GM21717 (cell line): ENCODE measurements around the gene DHRS1.
"Not testable (repeated sequence)": the region's sequence is repeated elsewhere in the genome, so short reads cannot be mapped to it uniquely, and the experiment has no call there.

Experiments used
- ATAC-seq: cut with Tn5 transposase; IDR thresholded peaks from one replicate; pipeline ENCODE4 v1.9.1; 2021; ENCODE audit warnings: mild to moderate bottlenecking, moderate library complexity; ENCODE audit not compliant: unreplicated experiment

Gene DHRS1

DNA sequence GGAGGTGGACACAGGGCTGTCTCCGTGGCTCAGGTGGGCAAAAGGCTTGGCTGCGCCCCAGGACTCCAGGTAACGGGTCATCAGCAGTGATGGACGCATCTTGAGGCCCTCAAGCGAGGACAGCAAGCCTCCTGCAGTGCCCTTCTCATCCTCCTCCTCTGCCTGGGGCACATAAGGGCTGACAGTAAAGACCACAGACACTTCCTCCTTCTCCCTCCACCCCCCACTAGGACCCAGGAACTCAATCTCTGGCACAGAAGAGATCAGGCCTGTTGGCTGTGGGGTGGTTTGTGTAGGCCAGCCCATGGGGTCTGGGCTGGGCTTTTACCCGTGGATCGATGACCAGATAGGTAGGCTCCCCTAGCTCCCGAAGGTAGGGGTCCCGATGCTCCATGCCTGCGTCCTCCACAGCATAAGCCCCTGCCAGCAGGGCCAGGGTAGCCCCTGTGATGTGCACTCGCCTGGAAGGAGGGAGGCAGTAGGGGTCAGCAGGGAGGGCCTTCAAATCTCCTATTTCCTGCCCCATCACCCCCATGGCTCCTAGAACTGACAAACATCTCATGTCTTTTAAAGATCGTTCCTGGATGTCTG lies 29.6 kb upstream of the DHRS1 start:
- no peak for ATAC-seq

DNA sequence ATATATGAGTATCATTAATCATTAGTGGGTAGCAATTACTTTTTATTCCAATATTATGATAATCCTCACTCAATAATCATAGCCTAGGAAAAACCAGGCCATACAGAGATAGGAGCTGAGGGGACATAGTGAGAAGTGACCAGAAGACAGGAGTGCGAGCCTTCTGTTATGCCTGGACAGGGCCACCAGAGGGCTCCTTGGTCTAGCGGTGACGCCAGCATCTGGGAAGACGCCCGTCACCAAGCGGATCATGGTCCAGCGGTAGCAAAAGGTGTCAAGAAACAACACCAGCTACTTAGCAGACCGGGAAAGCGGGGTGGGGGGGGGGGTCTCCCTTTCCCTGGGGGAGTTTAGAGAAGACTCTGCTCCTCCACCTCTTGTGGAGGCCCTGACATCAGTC lies 28.3 kb upstream of the DHRS1 start:
- not testable (repeated sequence) for ATAC-seq

DNA sequence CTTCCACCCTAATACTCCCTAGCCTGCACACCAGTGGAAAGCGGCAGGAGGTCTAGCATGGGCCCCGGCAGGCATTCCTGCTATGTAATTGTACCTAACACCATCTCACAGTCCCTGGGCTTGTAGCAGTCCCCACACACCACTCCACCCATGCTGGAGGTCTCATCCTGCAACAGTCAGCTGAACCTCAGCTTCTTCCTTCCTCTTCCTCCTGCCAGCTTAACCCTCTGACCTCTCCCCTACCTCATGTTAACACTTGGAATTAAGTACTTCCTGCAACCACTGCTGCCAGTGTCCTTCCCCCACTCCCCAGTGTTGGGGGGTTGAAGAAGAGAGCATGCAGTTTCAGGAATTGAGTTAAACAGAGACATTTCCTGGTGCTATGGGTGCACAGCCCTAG lies 27.7 kb upstream of the DHRS1 start:
- no peak for ATAC-seq

- no peak for ATAC-seq
Measured at GRCh38 chr14:24325963-24326362, 26.4 kb upstream of the DHRS1 start.

- no peak for ATAC-seq
Measured at GRCh38 chr14:24325041-24325530, 25.5 kb upstream of the DHRS1 start.

DNA sequence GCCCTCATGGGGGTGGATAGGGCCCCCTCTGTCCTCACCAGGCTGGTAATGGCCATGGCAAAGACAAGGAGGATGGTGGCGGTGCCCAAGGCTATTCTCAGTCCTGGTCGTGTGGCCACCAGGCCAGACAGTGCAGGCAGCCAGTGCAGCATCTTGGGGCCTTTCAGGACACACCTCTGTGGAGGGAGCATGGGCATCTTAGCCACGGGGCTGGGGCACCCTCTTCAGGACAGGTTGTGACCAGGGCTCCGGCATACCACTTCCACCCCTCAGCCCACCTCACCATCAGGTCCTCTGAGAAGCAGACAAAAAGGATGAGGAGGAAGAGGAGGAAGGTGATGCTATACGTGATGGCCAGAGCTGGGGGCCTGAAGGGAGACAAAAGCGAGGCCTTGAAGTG lies 24.4 kb upstream of the DHRS1 start:
- ATAC-seq = no peak

- ATAC-seq = no peak
Measured at GRCh38 chr14:24323341-24323740, 23.8 kb upstream of the DHRS1 start.

DNA sequence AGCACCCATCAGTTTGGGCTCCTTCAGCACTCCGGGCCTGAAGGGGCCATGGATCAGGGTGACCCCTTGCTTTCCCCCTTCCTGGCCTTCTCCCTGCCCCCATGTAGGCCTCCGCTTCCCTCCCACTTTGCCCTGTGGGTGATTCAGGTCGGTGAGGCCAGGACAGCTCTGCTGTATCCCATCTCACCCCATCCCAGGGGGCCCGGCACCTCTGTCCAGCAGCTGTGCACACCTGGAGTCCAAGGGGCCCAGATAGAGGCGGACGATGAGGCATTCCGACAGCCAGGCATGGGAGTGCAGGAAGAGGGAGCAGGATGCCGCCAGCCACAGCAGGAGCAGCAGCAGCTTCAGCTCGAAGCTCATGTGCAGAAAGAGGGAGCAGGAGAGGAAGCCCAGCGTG lies 23.1 kb upstream of the DHRS1 start:
- no peak for ATAC-seq

DNA sequence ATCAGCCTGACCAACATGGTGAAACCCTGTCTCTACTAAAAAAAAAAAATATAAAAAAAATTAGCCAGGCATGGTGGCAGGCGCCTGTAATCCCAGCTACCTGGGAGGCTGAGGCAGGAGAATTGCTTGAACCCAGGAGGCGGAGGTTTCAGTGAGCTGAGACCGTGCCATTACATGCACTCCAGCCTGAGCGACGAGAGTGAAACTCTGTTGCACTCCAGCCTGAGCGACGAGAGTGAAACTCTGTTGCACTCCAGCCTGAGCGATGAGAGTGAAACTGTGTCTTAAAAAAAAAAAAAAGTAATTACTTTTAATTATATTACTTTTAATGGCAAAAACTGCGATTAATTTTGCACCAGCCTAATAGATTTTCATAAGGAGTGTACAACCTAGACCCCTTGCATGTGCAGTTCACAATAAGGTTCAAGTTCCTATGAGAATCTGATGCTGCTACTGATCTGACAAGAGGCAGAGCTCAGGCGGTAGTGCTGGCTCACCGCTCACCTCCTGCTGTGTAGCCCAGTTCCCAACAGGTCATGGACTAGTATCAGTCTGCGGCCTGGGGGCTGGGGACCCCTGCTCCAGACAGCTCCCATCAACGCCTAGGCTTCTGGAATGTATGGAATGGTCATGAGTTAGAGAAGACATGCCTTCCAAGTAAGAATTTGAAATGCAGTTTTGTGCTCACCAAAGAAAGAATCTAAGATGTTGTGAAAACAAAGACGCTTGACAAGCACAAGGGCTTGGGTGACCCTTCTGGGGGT lies 21.8 kb upstream of the DHRS1 start:
- no peak for ATAC-seq

GRCh38 chr14:24317141-24317928 lies 17.8 kb upstream of the DHRS1 start:
- no peak for ATAC-seq

DNA sequence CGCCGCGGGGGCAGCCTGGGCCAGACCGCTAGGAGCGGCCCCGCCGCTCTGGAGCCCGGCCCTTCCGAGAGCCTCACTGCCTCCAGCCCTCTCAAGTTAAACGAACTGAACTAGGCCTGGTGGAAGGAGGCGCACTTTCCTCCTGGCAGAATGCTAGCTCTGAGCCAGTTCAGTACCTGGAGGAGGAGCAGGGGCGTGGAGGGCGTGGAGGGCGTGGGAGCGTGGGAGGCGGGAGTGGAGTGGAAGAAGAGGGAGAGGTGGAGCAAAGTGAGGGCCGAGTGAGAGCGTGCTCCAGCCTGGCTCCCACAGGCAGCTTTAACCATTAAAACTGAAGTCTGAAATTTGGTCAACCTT lies 17.0 kb upstream of the DHRS1 start:
- no peak for ATAC-seq

DNA sequence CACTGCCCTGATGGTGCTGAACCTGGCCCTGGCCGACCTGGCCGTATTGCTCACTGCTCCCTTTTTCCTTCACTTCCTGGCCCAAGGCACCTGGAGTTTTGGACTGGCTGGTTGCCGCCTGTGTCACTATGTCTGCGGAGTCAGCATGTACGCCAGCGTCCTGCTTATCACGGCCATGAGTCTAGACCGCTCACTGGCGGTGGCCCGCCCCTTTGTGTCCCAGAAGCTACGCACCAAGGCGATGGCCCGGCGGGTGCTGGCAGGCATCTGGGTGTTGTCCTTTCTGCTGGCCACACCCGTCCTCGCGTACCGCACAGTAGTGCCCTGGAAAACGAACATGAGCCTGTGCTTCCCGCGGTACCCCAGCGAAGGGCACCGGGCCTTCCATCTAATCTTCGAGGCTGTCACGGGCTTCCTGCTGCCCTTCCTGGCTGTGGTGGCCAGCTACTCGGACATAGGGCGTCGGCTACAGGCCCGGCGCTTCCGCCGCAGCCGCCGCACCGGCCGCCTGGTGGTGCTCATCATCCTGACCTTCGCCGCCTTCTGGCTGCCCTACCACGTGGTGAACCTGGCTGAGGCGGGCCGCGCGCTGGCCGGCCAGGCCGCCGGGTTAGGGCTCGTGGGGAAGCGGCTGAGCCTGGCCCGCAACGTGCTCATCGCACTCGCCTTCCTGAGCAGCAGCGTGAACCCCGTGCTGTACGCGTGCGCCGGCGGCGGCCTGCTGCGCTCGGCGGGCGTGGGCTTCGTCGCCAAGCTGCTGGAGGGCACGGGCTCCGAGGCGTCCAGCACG lies 16.4 kb upstream of the DHRS1 start:
- ATAC-seq = no peak

- no peak for ATAC-seq
Measured at GRCh38 chr14:24315243-24315806, 15.7 kb upstream of the DHRS1 start.

GRCh38 chr14:24314377-24315193 lies 15.0 kb upstream of the DHRS1 start:
- no peak for ATAC-seq

DNA sequence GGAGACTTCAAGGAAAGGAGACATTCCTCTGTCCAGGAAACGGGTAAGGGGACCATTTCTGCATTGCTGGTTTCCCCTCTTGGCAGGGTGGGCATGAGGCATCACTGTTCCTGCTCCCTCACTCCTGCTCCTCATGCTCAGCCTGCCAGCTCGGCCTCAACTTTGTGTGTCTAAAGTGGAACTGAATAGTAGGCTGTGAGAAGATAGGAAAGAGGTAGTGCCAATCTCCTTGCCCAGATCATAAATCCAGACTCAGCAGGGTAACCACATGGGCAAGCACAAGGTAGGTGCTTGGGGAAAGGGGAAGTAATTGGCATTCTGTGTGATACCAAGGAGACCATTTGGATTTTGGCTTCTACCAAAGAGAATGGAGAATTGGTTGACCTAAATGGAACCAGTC lies 14.3 kb upstream of the DHRS1 start:
- no peak for ATAC-seq

DNA sequence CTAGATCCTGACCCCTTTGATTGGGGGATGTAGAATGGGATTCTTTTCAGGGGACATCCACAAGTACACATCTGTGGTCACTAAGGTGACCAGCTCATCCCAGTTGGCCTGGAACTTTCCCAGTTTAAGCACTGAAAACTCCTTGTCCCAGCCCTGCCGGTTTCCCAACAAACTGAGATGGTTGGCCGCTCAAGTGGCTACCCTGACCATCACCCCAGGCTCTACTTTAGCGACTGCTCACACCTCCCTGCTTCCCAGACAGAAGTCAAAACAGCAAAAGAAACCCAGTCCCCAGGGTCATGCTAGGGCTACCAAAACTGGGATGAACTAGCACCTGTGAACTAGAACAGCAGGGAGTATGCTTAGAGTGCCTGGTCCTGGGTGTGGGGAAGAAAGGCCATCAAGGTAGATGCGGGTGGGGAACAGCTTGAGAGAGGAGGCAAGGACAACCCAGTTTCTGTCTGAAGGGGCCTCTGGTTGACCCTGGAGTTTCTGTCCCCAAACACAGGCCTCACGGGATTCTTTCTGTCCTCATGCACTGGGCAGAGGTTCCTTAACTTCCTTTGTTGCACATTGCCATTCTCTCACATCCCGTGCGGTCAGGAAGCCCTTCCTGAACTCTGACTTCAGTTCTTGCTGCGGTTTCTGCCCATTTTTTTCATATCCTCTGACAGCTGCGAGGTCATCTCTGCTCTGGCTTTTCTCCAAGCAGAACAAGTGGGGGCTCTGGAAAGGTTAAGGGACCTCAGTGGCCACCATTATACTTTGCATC lies 13.3 kb upstream of the DHRS1 start:
- no peak for ATAC-seq

- no peak for ATAC-seq
Measured at GRCh38 chr14:24311837-24312615, 12.4 kb upstream of the DHRS1 start.
